ENCODE data around the gene ZNF668.

The ZNF668 gene
- total RNA-seq = 17.6 to 25.4 (median 20.8) reads per million in 4 experiments

DNA sequence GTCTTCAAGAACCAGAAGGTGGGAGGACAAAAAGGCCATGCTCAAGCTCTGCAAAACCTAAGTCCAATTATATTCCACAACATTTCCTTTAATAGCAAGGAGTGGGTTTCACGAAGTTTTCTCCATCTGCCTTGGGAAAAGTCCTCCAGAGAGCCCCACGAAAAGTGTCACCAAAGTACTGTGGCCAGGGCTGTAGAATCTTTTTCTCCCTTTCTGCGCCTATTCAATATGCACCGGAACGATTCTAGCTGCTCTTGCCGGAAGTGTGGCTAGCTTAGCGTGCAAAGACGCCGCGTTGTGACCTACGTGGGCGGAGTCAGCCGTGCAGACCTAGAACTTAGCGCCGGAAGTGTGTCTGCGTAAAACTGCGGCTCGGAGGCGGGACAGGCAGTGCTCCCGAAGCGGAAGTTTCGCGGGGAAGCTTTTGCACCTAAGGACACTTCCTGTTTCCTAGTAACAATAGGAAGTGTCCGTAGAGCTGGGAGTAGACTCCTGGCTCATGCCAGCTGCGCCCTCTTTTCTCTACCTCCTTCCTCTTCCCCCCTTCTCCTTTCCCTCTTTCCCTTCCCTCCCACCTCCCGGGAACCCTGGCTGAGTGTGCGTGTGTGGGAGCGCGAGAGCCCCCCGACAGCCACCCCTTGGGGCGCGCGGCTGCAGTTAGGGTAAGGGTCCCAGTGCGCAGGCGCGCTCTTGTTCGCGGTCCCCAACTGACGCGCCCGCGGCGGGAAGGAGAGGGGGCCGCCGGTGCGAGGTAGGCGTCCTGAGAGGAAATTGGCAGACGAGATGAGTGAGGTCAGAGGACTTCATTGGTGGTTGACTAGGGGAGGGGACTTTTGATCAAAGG, at the start of gene ZNF668, which contains the start of gene ZNF646:
Gene ZNF668 (minus strand): TSS at position 271 of the 844 bp plus-strand sequence. CDS start 9,781 bp downstream, outside the sequence.
Gene ZNF646 (plus strand): TSS at position 453 of the 844 bp plus-strand sequence. CDS start 1,903 bp downstream, outside the sequence.
- peak; percentile 93 for DNase-seq

DNA sequence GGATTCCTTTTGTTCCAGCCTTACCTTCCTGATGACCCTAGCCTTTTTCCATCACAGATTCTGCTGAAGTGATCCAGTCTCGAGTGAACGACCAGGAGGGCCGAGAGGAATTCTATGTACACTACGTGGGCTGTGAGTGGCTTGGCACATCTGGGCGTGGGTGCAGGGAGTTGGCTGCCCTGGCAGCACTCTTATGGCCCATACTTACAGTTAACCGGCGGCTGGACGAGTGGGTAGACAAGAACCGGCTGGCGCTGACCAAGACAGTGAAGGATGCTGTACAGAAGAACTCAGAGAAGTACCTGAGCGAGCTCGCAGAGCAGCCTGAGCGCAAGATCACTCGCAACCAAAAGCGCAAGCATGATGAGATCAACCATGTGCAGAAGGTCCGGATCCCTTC, 46.1 kb upstream of the ZNF668 start:
- DNase-seq = no peak

DNA sequence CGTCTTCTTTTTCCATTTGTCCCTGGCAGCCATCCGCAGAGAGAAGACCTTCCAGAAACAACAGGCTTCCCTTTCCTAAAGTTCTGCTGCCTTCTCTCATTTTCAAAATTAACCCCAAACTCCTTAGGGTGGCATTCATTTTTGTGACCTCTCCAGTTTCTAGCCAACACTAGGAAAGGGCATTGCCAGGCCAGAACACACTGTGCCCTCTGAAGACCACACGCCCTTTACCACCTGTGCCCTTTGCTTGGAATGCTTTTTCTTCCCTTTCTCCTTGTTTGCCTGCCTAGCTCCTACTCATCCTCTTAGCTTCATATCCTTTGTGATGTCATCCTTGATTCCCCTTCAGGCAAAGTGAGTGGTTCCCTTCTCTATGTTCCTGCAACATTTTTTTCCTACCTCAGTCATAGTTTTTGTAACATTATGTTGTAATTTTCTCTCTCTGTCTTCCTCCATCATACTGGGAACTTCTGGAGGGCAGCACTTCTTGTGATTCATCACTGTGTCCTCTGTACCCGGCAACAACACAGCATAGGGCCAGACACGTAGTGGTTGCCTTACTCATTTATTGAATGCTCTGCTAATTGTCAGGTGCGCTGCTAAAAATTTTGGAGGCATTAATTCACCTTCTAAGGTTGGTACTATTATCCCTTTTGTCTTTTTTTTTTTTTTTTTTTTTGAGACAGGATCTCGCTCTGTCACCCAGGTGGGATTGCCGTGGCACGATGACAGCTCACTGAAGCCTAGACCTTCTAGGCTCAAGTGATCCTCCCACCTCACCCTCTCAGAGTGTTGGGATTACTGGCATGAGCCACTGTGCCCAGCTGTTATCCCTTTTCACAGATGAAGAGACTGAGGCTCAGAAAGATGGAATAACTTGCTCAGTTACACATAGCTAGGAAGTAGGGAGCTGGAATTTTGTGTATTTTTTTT, 44.4 kb upstream of the ZNF668 start:
- no peak for DNase-seq

DNA sequence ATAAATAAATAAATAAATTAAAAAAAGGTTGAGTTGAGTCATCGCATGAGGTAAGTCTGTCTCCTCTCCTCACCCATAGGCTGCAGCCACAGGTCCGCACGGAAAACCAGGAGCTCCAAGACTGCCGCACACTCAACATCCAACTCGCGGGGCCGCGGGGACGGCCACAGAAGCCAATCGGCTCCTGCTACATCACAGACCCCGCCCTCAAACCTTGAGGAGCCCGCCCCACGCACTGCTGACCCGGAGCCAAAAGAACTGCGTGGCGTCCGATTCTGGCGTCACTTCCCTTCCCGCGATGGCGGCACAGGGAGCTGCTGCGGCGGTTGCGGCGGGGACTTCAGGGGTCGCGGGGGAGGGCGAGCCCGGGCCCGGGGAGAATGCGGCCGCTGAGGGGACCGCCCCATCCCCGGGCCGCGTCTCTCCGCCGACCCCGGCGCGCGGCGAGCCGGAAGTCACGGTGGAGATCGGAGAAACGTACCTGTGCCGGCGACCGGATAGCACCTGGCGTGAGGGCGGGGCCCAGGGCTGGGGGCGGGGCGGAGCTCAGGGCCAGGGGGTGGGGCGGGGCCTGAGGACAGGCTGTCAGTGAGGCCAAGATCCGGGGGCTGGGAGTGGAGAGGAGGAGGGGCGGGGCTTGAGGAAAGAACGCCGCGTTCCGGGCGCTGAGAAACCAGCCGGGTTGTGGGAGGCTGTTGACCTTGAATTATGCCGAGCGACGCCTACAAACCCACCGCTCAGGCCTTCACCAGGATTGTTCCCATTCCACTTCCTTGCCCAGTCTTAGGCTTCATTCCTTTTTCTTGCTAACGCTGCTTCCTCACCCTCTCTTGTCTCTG, 43.6 kb upstream of the ZNF668 start, which contains the start of gene KAT8:
Gene KAT8 (plus strand): TSS at position 281 of the 839 bp plus-strand sequence. CDS start 18 bp downstream, at position 299.
- DNase-seq = peak; percentile 93

DNA sequence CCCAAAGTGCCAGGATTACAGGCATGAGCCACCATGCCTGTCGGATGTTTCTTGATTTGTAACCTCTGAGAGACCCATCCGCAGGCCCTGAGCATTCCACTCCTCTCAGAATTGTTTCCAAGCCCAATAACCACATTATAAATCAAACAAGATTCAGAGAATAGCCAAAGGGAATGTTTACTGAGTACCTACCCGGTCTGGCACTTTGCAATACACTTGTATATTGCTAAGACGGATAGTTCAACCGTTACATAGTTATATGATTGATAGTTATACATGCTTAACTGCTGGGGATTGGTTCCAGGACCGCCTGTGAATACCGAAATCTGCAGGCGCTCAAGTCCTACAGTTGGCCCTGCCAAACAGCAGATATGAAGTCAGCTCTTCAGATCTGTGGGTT, 40.4 kb upstream of the ZNF668 start:
- DNase-seq = no peak

DNA sequence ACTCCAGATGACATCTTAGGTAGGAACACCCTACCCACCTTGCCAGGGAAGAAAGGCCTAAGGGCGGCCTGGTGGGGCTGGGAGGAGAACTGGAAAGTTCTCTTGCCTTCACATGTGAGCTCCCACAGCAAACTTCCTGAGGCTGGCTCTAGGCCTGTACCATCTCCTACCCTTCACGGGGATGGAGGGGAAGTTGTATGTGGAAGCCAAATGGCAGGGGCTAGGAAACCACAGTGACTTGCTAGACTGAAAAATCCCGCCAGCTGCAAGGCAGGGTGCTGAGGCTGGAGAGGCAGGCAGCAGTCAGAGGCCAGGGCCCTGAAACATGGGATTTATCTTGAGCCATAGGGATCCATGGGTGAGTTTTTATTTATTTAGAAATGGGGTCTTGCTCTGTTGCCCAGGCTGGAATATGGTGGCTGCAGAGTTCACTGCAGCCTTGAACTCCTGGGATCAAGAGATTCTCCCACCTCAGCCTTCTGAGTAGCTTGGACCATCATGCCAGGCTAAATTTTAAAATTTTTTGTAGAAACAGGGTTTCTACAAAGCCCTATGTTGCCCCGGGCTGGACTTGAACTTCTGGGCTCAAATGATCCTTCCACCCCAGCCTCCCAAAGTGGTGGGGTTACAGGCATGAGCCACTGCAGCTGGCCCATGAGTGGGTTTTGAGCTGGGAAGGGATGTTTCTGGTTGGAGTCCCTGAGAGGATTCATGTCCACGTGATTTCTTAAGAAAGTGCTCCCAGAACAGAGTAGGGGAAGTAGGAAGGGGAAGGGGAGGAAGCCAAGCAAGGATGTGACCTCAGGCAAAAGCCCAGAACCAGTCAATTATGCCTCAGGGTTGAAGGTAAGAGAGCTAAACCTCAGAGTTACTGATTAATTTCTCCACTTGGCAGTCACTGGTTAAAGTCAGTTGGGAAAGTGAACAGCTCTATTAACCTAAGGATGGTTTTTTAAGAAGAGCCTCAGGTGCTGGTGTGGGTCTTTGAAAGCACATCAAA, 39.4 kb upstream of the ZNF668 start:
- no peak for DNase-seq

DNA sequence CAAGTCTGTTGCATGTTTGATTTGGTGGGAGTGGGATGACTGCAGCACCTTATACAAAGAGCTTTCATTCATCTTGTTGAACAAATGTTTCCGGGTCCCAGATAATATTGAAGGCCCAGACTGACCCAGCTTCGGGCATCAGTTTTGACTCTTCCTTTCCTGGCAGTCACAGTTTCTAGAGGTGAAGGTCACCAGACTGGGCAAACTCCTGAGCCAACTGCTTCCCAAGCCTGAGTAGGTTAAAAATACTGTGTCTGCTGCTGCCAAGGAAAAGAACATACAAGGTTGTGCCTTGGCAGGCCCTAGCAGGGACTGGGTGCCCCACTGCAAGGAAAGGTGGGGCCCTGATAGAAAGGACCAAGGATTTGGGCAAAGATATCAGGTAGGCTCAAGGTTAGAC, 38.7 kb upstream of the ZNF668 start:
- no peak for DNase-seq

DNA sequence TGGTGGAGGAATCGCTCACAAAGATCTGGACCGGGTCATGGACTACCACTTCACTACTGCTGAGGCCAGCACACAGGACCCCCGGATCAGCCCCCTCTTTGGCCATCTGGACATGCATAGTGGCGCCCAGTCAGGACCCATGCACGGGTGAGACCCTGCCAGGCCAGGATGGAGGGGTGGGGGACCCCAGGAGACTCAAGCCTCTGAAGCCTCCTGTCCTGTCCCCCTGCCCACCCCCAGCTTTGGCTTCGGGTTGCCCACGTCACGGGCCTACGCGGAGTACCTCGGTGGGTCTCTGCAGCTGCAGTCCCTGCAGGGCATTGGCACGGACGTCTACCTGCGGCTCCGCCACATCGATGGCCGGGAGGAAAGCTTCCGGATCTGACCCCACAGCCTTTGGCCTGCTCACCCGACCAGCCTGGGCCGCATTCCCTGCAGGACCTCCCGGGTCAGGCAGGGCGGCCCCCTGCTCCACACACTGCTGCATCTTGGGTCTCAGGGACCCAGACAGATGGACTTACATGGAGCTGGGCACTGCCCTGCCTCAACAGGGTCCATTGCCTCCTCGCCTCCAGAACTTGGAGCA, 37.9 kb upstream of the ZNF668 start:
- DNase-seq = no peak

DNA sequence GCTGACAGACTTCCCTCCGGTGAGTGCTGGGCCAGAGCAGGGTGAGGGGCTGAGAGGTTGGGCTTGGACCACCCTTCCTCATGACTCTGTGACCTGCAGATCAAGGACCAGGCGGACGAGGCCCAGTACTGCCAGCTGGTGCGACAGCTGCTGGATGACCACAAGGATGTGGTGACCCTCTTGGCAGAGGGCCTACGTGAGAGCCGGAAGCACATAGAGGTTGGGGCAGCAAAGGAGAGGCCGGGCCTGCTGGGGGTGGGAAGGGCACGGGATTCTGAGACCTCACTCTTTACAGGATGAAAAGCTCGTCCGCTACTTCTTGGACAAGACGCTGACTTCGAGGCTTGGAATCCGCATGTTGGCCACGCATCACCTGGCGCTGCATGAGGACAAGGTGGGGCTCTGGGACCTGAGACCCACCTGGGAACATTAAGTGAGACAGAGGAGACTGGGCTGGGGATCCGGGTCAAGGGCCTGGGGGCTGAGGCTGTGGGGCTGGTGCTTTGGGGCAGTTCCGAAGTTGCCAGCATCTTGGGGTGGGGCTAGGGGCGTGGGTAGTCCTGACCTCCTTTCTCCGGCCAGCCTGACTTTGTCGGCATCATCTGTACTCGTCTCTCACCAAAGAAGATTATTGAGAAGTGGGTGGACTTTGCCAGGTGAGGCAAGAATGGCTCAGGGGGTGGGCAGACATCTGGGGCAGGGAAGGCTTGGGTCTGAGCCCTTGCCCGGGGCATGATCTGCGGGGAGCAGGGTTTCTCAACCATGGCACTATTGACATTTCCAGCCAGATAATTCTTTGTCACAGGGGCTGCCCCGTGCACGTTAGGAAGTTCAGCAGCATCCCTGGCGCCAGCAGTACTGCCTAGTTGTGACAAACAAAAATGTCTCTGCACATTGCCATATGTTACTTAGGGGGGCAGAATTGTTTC, 36.3 kb upstream of the ZNF668 start:
- no peak for DNase-seq

DNA sequence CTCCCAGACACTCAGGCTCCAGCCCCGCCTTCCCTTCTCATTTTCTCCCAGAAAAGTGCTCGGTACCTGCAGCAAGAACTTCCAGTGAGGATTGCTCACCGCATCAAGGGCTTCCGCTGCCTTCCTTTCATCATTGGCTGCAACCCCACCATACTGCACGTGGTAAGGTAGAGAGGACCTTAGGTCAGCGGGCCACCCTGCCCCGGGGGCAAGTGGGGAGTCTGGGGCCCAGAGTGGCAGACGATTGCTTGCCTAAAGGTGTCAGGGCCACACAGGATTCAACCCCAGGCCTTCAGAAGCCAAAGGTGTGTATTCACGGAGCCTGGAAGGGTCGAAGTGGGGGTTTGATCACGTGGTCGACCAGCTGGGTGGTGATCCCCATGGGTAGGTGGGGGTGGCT, 35.6 kb upstream of the ZNF668 start:
- DNase-seq = no peak

DNA sequence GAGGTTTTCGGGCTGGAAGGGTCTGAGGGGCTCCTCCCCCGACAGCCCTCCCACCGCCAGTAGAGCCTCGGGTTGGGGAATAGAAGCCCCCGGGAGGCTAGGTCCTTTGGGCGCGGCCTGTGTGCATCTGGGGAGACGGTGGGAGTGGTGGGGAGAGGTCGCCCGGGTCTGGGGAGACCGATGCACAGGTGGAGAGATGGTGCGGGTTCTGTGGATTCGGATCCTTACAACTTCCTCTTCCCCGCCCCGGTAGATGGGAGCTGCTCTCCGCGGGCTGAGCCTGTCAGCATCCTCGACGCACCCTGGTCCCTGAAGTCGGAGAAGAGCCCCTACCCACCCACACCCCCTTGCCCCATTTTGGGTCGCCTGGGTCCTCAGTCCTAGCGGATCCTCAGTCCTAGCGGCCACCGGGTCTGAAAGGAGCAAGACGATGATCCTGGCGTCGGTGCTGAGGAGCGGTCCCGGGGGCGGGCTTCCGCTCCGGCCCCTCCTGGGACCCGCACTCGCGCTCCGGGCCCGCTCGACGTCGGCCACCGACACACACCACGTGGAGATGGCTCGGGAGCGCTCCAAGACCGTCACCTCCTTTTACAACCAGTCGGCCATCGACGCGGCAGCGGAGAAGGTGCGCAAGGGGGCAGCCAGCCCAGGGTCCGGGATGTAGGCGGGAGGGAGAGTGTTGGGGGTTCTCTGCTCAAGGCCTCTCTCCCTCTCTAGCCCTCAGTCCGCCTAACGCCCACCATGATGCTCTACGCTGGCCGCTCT, 34.9 kb upstream of the ZNF668 start:
- DNase-seq = no peak

DNA sequence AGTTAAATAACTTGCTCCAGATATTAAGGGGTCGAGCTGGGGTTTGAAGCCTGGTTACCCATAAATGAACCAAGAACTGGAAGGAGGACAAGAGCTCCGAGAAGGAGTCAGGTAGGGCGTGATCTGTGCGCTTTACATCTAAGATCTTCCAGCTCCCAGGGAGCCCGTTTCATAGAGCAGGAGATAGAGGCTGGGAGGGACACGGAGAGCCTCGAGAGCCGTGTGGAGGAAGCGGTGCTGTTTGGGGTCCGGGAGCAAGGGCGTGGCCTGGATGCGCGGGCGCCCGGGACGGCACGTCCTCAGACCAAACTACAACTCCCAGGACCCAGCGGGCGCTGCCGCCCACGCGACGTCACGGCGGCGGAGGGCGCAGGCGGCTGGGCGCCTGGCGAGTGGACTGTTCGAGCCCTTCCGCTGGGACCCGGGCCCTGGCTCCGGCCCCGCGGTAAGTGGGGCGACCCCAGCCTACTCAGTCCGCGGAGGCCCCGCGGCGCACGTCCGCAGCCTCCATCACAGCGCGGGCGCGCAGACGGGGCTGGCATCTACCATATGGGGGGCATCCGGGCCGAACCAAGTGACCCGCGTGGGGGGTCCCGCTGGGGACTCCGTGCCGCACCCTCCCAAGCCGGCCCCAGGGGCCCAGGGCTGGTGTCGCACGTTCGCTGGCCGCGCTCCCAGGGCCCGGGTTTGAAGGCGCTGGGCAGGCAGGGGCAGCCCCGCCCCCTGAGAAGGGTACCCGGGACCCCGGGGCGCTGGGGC, 34.2 kb upstream of the ZNF668 start, which contains the start of gene BCKDK:
Gene BCKDK (plus strand): TSS at position 352 of the 759 bp plus-strand sequence. CDS start 838 bp downstream, outside the sequence.
- peak; percentile 29 for DNase-seq

DNA sequence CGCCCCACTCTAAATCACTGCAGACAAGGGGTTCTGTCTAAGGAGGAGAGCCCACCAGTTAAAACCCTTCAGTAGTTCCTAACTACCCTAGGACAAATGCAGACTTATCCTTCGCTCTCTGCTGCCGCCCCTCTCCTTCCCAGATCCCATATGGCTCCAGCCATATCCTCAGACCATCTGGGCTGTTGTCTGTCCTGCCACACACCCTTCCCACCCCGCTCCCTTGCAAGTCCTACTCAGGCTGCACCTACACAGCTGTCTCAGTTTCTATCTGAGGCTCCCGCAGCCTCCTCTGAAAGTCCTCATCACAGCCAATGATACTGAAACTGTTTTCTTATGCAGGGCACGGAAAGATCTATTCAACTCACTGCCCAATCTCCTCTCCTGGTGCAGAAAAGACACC, 33.4 kb upstream of the ZNF668 start:
- DNase-seq = no peak

DNA sequence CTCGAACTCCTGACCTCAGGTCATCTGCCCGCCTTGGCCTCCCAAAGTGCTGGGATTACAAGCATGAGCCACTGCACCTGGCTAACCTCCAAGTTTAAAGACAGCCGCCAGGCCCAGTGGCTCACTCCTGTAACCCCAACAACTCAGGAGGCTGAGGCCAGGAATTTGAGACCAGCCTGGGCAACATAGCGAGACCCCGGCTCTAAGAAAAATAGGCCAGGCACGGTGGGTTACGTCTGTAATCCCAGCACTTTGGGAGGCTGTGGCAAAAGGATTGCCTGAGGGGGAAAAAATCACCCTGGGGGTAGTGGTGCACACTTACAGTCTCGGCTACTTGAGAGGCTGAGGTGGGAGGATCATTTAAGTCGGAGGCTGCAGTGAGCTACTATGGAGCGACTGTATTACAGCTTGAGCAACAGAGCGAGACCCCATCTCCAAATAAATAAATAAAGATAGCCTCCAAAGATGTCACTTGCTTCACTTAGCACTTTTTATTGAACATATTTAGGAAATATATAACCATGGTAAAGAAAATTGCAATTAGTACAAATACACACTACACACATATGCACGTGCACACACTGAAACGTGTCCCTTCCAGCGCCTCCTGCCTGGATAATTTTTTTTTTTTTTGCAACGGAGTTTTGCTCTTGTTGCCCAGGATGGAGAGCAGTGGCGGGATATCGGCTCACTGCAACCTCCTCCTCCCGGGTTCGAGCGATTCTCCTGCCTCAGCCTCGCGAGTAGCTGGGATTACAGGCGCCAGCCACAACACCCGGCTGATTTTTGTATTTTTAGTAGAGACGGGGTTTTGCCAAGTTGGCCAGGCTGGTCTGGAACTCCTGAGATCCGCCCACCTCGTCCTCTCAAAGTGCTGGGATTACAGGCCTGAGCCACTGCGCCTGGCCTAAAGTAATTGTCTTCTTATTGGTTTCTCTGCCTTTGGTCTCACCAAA, 32.7 kb upstream of the ZNF668 start:
- no peak for DNase-seq

DNA sequence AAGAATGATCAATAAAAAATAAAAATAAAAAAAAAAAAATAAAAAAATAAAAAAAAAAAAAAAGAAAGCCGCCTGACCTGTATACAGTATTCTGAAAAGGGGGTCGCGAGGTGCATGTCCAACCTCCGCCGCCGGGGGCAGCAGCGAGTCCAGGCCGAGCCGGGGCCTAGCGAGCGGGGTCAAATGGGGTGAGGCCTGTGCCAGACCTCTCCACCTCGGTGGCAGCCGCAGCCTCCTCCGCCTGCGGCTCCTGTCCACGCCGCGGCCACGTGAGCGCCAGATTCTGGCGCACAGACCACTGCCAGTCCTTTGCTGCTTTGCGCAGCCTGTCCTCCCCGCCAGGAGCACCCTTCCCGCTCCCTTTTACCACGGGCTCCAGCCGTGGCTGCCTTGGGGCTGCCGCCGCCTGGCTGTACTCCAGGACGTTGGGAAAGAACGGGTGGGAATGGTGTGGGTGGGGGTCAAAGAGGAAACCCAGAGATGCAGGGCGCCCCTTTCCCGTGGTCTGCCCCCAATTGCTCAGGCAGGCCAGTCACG, 31.7 kb upstream of the ZNF668 start:
- DNase-seq = peak; percentile 80
